NCI-H128 (cell line): ENCODE results near the gene ZNF417.
"Not testable (repeated sequence)": the region's sequence is repeated elsewhere in the genome, so short reads cannot be mapped to it uniquely, and the experiment has no call there.

Source experiments
- DNase-seq: peaks from one replicate; lab custom pipeline; 2025; ENCODE audit not compliant: unreplicated experiment; lab: John Stamatoyannopoulos, UW

Gene ZNF417

GRCh38 chr19:57888107-57888559 is 28.3 kb downstream of the ZNF417 start:
- no peak for DNase-seq

- DNase-seq = no peak
These were observed 29.0 kb downstream of the ZNF417 start for GRCh38 chr19:57887195-57887941.

GRCh38 chr19:57886046-57886445 is 30.3 kb downstream of the ZNF417 start:
- DNase-seq = no peak

GRCh38 chr19:57873883-57874799 is 42.3 kb downstream of the ZNF417 start:
- DNase-seq = not testable (repeated sequence)

- DNase-seq = no peak
These were observed 43.9 kb downstream of the ZNF417 start for GRCh38 chr19:57872450-57872849.

GRCh38 chr19:57870225-57870624 is 46.2 kb downstream of the ZNF417 start:
- DNase-seq = no peak

- DNase-seq = not testable (repeated sequence)
These were observed 46.7 kb downstream of the ZNF417 start for GRCh38 chr19:57869655-57870054.

GRCh38 chr19:57867868-57868492 is 48.4 kb downstream of the ZNF417 start:
- no peak for DNase-seq
